K562 (cell line): ENCODE results near the gene SV2C. TPM values are rescaled to one million over a fixed set of nuclear protein-coding genes. Genes with fewer than 3 reads are reported as not detected.
A peak's percentile ranks its signal among the peaks of the same experiment; 100 is the strongest.

Source experiments
- ATAC-seq: fragments of 200-7000 bp; cut with Tn5 transposase; 3 replicates; pipeline ENCODE4 v1.9.1; 2020; ENCODE audit warnings: moderate library complexity
- BruUV-seq: library from RNA; stranded (reverse); fragments of 400-500 nt; replicated peaks from 2 replicates; lab custom pipeline; 2021; lab: Mats Ljungman, UMichigan
- CTCF ChIA-PET: fragments of 300-600 bp; formaldehyde crosslinking; extraction: SDS; loops from one replicate; lab custom pipeline; 2021; ENCODE audit warnings: low intra/inter-chr PET ratio; lab: Yijun Ruan, JAX
- POLR2A ChIA-PET: fragments of 300-600, 350-650 bp; sonication (Branson Sonifier 250); formaldehyde crosslinking; extraction: SDS; loops from one replicate; lab custom pipeline; 2021; ENCODE audit warnings: antibody characterized with exemption, inconsistent platforms; lab: Yijun Ruan, JAX
- DNase-seq, 4 experiments: peaks; one replicate each; pipeline versions ENCODE4 v3.0.0 to v3.0.0-alpha.2; 2011 to 2018; ENCODE audit warnings: low spot score in 3 of 4, mixed read lengths in 3 of 4; ENCODE audit errors: extremely low read depth in 1 of 4
- FAIRE-seq: peaks from 2 replicates; lab custom pipeline; 2011; peaks lifted over from hg19 to GRCh38; lab: Jason Lieb, UNC
- H2AFZ ChIP-seq: 2 replicates; pipeline ENCODE4 v1.6.0; 2011; ENCODE audit warnings: low read depth, low read length, control low read depth, inconsistent platforms
- H3K27ac ChIP-seq: fragments of 200-600 bp; 3 replicates; pipeline ENCODE4 v1.8.0; 2011; ENCODE audit warnings: low read depth, mild to moderate bottlenecking, control low read depth, inconsistent platforms, low read length, moderate library complexity, mixed read lengths; ENCODE audit errors: extremely low read depth
- H3K27me3 ChIP-seq, 2 experiments: fragments of 300-600 bp in 1 of 2; 2 replicates in 1 of 2; 3 replicates in 1 of 2; pipeline versions ENCODE4 v1.6.0 to v1.8.0; 2011; ENCODE audit warnings: inconsistent platforms in 2 of 2, low read length in 2 of 2, mild to moderate bottlenecking in 1 of 2, mixed read lengths in 1 of 2, moderate library complexity in 1 of 2; ENCODE audit not compliant: control insufficient read depth in 2 of 2, insufficient read depth in 2 of 2
- H3K36me3 ChIP-seq: fragments of 300-600 bp; 3 replicates; pipeline ENCODE4 v1.8.0; 2011; ENCODE audit warnings: mild to moderate bottlenecking, low read length, inconsistent platforms; ENCODE audit not compliant: control insufficient read depth, insufficient read depth
- H3K4me1 ChIP-seq, 2 experiments: fragments of 200-600 bp in 1 of 2; replicated peaks in 1 of 2; 2 replicates in 1 of 2; 3 replicates in 1 of 2; pipeline versions ENCODE4 v1.5.1 to v1.8.0; 2011; ENCODE audit warnings: inconsistent platforms in 2 of 2, low read length in 2 of 2, mild to moderate bottlenecking in 1 of 2, mixed read lengths in 1 of 2, moderate library complexity in 1 of 2; ENCODE audit not compliant: control insufficient read depth in 2 of 2, insufficient read depth in 2 of 2
- H3K4me2 ChIP-seq: 2 replicates; pipeline ENCODE4 v1.6.1; 2011; ENCODE audit warnings: low read length, control low read depth, inconsistent platforms, mixed read lengths; ENCODE audit not compliant: insufficient read depth
- H3K4me3 ChIP-seq: fragments of 200-600 bp; sonication (generic), shearing (Covaris generic); 2 replicates; pipeline ENCODE4 v1.5.1; 2016; ENCODE audit warnings: control low read depth, inconsistent platforms
- H3K79me2 ChIP-seq: fragments of 200-600 bp; 3 replicates; pipeline ENCODE4 v1.8.0; 2011; ENCODE audit warnings: low read length, inconsistent platforms; ENCODE audit not compliant: control insufficient read depth, insufficient read depth
- H3K9ac ChIP-seq, 2 experiments: 2 replicates each; pipeline versions ENCODE4 v1.6.0 to v1.6.1; 2011; ENCODE audit warnings: low read depth in 2 of 2, low read length in 2 of 2, control low read depth in 1 of 2, inconsistent platforms in 1 of 2, mild to moderate bottlenecking in 1 of 2, mixed read lengths in 1 of 2; ENCODE audit not compliant: insufficient read depth in 1 of 2
- H3K9me1 ChIP-seq: one replicate; pipeline ENCODE4 v1.6.0; 2011; ENCODE audit warnings: inconsistent platforms, mild to moderate bottlenecking, low read length, moderate library complexity; ENCODE audit not compliant: control insufficient read depth, insufficient read depth
- H3K9me3 ChIP-seq: replicated peaks from 2 replicates; pipeline ENCODE4 v1.5.1; 2011; ENCODE audit warnings: low read depth, low read length, inconsistent platforms; ENCODE audit not compliant: control insufficient read depth, insufficient read depth
- H4K20me1 ChIP-seq: replicated peaks from 2 replicates; pipeline ENCODE4 v1.6.1; 2011; ENCODE audit warnings: low read length, inconsistent platforms, mixed read lengths; ENCODE audit not compliant: control insufficient read depth, insufficient read depth
- CTCF ChIP-seq, 3 experiments: IDR thresholded peaks in 2 of 3; conservative IDR thresholded peaks in 1 of 3; 2 replicates each; pipeline ENCODE4 v1.5.1; 2011 to 2012; ENCODE audit warnings: low read length in 3 of 3, mild to moderate bottlenecking in 3 of 3, control low read depth in 2 of 3, improper control_type of control experiment in 1 of 3, inconsistent platforms in 1 of 3, low read depth in 1 of 3, mixed read lengths in 1 of 3, moderate library complexity in 1 of 3; ENCODE audit not compliant: insufficient read depth in 2 of 3
- MGA ChIP-seq: fragments of 450-650 bp; IDR thresholded peaks from 2 replicates; pipeline ENCODE4 v1.6.1; 2016; ENCODE audit warnings: mild to moderate bottlenecking, moderate library complexity
- NFYB ChIP-seq: IDR thresholded peaks from 2 replicates; pipeline ENCODE4 v1.6.1; 2011; ENCODE audit warnings: mild to moderate bottlenecking, moderate library complexity; ENCODE audit not compliant: insufficient read length; ENCODE audit errors: extremely low read depth
- ZNF184 ChIP-seq: sonication (generic); formaldehyde crosslinking; IDR thresholded peaks from 2 replicates; pipeline ENCODE4 v1.5.0; 2020; ENCODE audit warnings: missing genetic modification reagents
- WGBS: fragments of 100-300 bp; shearing (Covaris generic); methylation state at CpG from one replicate; pipeline ENCODE4 v1.1.6; 2016; ENCODE audit warnings: low coverage, mixed read lengths; ENCODE audit not compliant: insufficient coverage; ENCODE audit errors: missing lambda C conversion rate; 5-methylcytosine and 5-hydroxymethylcytosine counted together
- in situ Hi-C: fragments of 300-500 bp; cut with MboI; formaldehyde crosslinking; loops from 4 replicates; pipeline ENCODE4 v1.15.0; 2018; ENCODE audit warnings: inconsistent platforms, mixed read lengths
- intact Hi-C: fragments of 100-400 bp; cut with micrococcal nuclease; formaldehyde crosslinking; loops from 2 replicates; pipeline ENCODE4 v1.14.2; 2022
- polyA plus RNA-seq, 8 experiments: library from polyadenylated mRNA; depleted of rRNA in 4 of 8; stranded (reverse) in 5 of 8; unstranded in 3 of 8; fragments of >200 nt; fragmentation: Nextera tagmentation in 2 of 8; fragmentation: Illumina TruSeq in 1 of 8; extraction: Ambion mirVana in 2 of 8; extraction: Trizol in 1 of 8; gene quantifications; 2 replicates each; pipeline versions ENCODE4 v1.2.1 to v1.2.3, GENCODE V29; 2011 to 2014; ENCODE audit warnings: inconsistent platforms in 1 of 8, missing spikeins in 1 of 8
- total RNA-seq, 7 experiments: library from RNA; depleted of rRNA in 6 of 7; stranded (reverse); fragments of >200 nt in 6 of 7; fragmentation: Illumina TruSeq in 2 of 7; extraction: Trizol in 2 of 7; gene quantifications; 2 replicates each; pipeline versions ENCODE4 v1.2.1 to v1.2.3, GENCODE V29; 2011 to 2021; ENCODE audit warnings: low replicate concordance in 1 of 7

Gene SV2C
- total and polyA plus RNA-seq, 9 of the 15 experiments (the other 6 are each of a cell fraction or from before 2014, with no cell fraction given): 0.05 TPM; not detected in 8

GRCh38 chr5:76334574-76334973, 251.4 kb downstream of the SV2C start:
- H4K20me1 ChIP-seq: no peaks in the 10 kb centered on the region
- H3K9ac ChIP-seq: no peak overlapping the region; a peak in 1 of 4 replicates
- DNase-seq (peak in 3 of 4 experiments; percentile 27 to 31 (median 30)), FAIRE-seq (no peak), ATAC-seq (peak; percentile 33)
- WGBS: 62% methylated on average over 3 of the region's 3 CpGs
- peak overlapping the region; percentile 38; the same call in 1 of the 2 replicates for H2AFZ ChIP-seq
- POLR2A ChIA-PET: interaction anchor here (0.6 to 1.1 kb wide), 3 partner anchors 11 to 125 kb away, joined by 3 read pairs; no protein-coding TSS in a partner anchor
- H3K79me2 ChIP-seq: no peaks in the 10 kb centered on the region
- intact Hi-C loops (loop anchor here (5.0 kb wide), 1 partner anchor 38 kb away; no protein-coding TSS in a partner anchor), in situ Hi-C loops (no loop called here)
- CTCF ChIA-PET: no interaction called here
- H3K9me3 ChIP-seq: no peaks in the 10 kb centered on the region
- BruUV-seq: no TSS peak
- TF ChIP-seq CTCF (IDR thresholded peaks at IDR 0.05 in 2 of 3, conservative IDR thresholded peaks at IDR 0.05 in 1 of 3; ENCODE audit: insufficient read depth in 2 of 3, low read depth in 1 of 3, low read length in 3 of 3) (0 out of 6 replicates have a peak, but pooled peaks of 1 of the 3 experiments have one; percentile 22), ZNF184 (CRISPR knock-in tag) (no peak), NFYB (peak; percentile 75), MGA (0 out of 2 replicates have a peak, but pooled peaks have one; percentile 15)
- H3K9me1 ChIP-seq: no peaks in the 10 kb centered on the region
- H3K4me3 ChIP-seq: no peak overlapping the region
- H3K4me1 ChIP-seq: peaks cover 11 to 20% of the 10 kb centered on the region in 2 experiments
- no peak overlapping the region for H3K4me2 ChIP-seq
- H3K27ac ChIP-seq: no peak overlapping the region
- 0 out of 5 replicates have a peak, but pooled peaks cover 0 to 4% of the 10 kb centered on the region in 2 experiments for H3K27me3 ChIP-seq
- H3K36me3 ChIP-seq: no peaks in the 10 kb centered on the region
